GM13977 (cell line): ENCODE measurements around the gene IFIT1.
A peak's percentile ranks its signal among the peaks of the same experiment; 100 is the strongest.

ENCODE experiments used
- DNase-seq: peaks from one replicate; pipeline ENCODE4 v3.0.0; 2012; ENCODE audit warnings: low spot score
- in situ Hi-C: fragments of 300-500 bp; cut with MboI; formaldehyde crosslinking; loops from one replicate; pipeline ENCODE4 v1.12.0; 2022; ENCODE audit warnings: low sequenced_read_pairs, low pct_unique_long_range_greater_than_20kb, mixed read lengths, inconsistent platforms; ENCODE audit not compliant: unreplicated experiment
- TF ChIP-seq, protein P1 (sequence below): IDR thresholded peaks from 2 replicates; pipeline ENCODE4 v1.5.1; 2012; ENCODE audit warnings: mild to moderate bottlenecking, control low read depth; ENCODE audit not compliant: insufficient read depth; ENCODE audit errors: extremely low read depth, missing control alignments

The IFIT1 gene, protein sequence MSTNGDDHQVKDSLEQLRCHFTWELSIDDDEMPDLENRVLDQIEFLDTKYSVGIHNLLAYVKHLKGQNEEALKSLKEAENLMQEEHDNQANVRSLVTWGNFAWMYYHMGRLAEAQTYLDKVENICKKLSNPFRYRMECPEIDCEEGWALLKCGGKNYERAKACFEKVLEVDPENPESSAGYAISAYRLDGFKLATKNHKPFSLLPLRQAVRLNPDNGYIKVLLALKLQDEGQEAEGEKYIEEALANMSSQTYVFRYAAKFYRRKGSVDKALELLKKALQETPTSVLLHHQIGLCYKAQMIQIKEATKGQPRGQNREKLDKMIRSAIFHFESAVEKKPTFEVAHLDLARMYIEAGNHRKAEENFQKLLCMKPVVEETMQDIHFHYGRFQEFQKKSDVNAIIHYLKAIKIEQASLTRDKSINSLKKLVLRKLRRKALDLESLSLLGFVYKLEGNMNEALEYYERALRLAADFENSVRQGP

GRCh38 chr10:89391907-89392756 is at the start of gene IFIT1:
IFIT1 (plus strand) TSS chr10:89392623; CDS start chr10:89392713, 90 bp downstream.
- DNase-seq: peak; percentile 47
- TF ChIP-seq, protein P1, sequence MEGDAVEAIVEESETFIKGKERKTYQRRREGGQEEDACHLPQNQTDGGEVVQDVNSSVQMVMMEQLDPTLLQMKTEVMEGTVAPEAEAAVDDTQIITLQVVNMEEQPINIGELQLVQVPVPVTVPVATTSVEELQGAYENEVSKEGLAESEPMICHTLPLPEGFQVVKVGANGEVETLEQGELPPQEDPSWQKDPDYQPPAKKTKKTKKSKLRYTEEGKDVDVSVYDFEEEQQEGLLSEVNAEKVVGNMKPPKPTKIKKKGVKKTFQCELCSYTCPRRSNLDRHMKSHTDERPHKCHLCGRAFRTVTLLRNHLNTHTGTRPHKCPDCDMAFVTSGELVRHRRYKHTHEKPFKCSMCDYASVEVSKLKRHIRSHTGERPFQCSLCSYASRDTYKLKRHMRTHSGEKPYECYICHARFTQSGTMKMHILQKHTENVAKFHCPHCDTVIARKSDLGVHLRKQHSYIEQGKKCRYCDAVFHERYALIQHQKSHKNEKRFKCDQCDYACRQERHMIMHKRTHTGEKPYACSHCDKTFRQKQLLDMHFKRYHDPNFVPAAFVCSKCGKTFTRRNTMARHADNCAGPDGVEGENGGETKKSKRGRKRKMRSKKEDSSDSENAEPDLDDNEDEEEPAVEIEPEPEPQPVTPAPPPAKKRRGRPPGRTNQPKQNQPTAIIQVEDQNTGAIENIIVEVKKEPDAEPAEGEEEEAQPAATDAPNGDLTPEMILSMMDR: no peak
- in situ Hi-C loops: no loop called here

- DNase-seq: no peak
- in situ Hi-C loops: no loop called here
- TF ChIP-seq, protein P1: no peak
Measured at GRCh38 chr10:89343089-89343767, 49.2 kb upstream of the IFIT1 start.

DNA sequence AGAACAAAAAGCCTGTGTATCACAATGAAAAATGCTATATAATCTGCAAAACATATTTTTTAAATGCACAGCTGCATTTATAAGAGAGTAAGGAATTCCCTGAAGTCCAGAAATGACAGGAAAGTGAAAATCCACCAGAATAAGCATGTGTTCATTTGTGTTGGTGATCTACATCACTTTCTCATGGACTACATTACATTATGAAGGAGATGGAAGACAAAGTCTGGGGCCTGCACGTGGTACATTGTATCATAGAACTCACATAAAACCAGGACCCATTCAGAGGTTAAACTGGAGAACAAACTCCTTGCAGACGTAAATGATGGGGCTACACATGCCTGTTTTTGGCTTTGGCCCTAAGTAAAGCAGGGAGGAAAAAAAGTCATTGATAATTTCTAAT is 48.3 kb upstream of the IFIT1 start:
- TF ChIP-seq, protein P1: no peak
- no peak for DNase-seq
- in situ Hi-C loops: no loop called here

DNA sequence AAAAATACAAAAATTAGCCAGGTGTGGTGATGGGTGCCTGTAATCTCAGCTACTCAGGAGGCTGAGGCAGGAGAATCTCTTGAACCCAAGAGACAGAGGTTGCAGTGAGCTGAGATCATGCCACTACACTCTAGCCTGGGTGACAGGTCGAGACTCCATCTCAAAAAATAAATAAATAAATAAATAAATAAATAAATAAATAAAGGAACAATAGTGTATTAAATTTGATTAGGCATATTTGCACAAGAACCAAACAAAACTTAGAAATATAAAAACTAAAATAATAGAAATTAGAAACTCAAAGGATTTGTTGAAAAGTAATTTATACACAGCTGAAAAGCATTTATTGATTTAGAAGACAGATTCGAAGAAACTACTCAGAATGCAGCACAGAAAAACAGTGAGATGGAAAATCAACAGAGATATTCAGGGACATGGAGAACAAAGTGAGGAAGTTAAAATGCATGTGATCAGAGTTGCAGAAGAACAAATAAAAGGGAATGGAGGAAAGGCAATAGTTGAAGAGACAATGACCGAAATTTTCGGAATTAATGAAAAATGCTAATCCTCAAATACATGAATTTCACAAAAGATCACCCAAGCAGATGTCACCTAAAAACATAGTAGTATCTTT is 46.9 kb upstream of the IFIT1 start:
- no peak for DNase-seq
- in situ Hi-C loops: no loop called here
- TF ChIP-seq, protein P1: no peak

DNA sequence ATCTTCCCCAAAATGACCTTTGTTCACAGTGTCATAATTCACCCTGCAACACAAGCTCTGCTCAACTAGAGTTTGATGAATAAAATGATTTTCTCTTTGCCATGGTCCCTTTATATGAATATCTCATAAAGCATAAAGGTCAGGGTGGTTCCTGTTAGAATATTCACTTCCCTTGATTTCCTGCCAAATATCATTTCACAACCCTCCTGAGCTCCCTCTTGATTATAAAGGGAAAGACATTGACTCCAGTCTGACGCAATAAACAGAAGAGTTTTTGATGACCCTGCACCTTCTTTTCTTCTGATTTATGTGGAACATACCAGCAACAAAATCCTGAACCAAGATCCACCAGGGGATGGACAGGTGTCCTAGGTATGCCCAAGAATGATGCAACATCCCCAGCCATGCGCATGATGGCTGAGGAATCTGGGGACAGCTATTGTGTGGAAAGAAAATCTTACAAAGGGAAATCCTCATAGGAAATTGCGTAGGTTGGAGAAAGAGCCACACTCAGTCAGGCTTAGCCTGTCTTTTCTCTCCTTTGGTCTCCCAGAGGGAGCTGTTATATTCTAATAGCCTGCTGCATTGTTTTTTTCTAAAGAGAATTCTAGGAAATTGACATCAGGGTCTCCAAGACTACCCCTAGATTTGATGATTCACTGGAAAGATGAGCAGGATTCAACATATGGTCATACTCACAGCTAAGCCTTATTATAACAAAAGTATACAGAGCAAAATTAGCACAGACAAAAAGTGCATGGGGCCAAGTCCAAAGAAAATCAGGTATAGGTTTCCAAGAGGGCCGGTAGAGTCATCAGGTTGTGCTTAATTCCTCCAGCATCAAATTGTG is 45.8 kb upstream of the IFIT1 start:
- in situ Hi-C loops: no loop called here
- DNase-seq: no peak
- TF ChIP-seq, protein P1: no peak
